NOMO-1 (cell line): ENCODE data around the gene JAM3.

ENCODE experiments used
- DNase-seq, 2 experiments: peaks; one replicate each; lab custom pipeline; 2025; ENCODE audit not compliant: unreplicated experiment in 2 of 2; lab: John Stamatoyannopoulos, UW

JAM3 gene

DNA sequence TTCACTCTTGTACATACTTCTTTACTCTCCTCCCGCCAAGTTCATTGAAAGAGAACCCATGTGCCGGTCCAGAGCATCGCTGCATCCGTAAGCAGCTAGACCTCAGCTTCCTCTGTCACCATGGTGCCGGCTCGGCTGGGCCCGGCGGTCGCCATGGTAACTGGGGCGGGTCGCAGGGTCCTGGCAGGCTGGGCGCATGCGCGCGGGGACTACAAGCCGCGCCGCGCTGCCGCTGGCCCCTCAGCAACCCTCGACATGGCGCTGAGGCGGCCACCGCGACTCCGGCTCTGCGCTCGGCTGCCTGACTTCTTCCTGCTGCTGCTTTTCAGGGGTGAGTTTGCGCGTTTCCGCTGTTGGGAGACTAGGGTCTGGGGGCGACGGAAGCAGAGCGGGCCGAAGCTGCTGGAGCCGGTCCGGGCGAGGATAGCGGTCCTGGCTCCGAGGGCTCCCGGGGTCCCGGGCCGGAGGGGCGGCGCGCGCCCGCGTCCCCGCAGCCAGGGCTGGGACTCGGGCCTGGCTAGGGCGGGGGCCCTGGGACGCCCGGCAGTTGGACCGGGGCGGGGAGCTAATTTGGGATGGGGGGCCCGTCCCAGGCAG, at the start of gene JAM3:
JAM3 (plus strand) TSS at position 244 of the 597 bp plus-strand sequence; CDS start at position 256, 12 bp downstream.
- DNase-seq = no peak

DNA sequence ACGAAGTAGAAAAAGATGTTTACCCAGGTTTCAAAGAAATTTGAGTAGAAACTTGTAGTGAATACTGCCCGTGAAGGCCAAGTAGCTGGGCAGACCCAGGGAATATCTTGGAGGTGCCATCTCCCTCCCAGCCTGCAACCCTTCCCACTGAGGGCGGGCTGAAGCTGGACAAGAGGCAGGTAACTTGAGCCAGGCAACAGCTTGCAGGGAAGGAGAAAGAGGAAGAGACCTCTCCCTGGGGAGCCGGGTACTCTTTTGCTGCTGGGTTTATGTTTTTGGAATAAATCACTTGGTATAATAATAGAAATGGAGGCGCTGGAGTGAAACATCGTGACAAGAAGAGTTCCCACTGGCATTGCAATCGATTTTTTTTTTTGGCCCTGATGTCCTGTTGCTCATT, 49.4 kb upstream of the JAM3 start:
- DNase-seq = no peak

DNA sequence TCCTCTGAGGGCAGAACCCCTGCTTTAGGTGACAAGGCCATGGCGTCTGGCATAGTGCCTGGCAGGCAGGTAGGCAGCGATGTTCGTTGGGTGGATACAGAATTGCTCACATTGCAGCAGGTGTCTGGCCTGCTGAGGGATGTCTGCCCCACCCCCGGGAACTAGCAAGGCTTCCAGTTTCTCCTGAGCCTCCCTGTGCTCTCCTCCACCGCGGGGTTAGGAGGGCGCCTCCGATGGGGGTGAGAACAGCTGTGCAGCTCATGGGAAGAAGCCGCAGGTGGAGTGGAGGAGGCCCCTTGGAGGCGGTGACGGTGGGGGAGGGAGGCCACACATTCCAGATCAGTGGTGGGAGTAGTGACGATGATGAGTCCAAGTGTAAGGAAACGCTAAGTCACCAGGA, 48.3 kb upstream of the JAM3 start:
- no peak for DNase-seq

DNA sequence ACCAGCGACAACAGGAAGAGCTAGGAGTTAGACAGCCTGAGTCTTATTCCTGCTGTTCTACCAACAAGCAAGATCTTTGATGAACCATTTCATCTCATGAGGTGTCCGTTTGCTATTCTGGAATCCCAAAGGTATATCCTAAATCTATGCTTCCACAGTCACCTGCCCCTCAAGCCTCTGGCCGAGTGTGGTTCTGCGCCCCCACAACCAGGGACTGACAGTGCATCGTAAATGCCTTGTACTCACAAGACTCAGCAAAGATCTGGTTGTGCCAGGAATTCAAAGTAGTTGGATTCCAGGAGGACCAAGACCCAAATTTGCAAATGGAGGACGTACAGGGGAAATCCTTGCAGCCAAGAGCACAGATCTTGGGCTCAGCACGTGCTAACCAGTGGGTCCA, 47.5 kb upstream of the JAM3 start:
- no peak for DNase-seq

DNA sequence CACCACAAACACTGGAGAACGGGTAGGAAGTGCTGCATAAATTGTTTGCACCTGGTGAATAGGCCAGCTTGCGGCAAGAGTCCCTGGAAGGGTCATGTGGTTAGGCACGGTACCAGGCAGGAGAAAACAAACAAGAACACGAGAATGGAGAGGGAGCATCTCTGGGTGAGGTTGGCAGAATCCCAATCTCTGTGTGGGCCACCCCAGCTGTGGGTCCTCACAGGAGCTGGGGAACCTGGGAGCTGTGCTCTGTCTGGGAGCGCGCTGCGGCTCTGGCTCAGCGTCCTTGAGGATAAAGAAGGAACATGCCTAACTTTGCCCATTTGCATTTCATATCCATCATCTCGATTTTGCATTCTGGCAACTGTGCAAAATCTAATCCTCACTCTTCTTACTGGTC, 46.1 kb upstream of the JAM3 start:
- DNase-seq = no peak

DNA sequence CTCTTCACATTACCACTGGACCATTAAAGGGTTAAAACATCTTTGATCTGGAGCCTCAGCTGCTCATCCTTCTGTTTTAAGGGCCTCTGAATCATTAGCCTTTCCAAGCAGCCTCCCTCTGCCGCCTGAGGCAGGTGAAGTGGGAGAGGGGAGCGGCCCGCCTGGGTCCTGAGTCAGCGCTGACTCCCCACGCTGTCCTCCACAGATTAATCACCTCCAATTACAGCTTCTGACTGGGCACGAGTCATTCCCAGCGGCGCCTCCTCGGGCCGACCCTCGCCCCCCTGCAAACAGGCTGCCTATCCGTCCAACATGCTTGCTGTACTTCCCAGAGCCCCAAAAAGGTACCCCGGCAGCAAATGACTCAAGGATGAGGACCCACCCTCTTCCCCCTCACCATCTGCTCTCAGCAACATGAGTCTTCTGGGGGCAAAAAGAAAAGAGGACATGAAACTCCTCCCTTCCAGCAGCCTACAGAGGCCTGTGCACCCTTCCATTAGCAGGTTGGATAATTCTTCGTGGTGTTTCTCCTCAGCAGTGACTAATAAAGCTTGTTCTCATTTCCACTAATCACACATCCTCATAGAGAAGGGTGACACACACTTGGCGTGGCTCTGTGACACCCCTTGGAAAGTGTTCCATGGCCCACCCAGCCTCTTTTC, 44.3 kb upstream of the JAM3 start:
- no peak for DNase-seq

DNA sequence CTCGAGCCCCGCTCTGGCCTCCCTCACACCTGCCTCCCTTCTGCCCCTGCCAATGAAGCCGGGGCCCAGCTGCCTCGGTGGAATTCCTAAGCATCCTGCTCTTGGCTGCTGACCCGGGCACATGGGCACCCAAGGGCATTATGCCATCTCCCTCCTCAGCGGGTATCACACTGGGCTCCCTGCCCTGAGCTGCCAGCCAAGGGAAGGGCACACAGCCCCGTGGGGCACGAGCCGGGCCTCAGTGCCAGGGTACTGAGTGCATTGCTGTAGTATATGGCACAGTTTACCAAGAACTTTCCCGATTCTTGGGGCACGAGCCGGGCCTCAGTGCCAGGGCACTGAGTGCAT, 43.8 kb upstream of the JAM3 start:
- DNase-seq = no peak

DNA sequence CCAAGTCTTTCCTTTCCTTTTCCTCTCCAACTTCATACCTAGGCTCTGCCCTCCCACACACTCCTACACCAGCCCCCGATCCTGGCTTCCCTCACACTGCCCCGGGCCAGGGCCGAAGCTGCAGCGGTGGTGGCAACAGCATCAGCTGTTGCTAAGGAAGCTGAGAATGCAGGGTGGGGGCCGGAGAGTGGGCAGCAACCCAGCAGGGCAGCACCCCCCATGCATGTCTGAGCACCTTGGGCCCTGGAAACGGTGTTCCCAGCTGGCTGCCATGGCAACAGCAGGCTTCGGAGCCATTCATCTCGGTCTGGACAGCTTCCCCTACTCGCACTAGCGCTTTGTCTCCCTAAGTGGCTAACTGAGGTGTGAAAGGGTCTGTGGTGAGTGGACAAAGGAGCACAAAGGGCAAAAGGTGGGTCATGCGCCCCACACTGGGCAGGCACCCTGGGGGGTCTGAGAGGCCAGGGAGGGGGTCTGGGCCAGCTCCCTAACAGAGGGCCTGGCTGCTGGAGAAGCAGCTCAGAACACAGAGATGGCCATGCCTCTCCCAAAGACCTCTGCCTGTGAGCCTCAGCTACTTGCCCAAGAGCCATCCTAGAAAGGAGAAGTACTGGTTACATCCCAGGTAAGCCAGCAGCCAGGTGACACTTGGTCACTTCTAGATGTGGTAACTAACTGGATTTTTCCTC, 42.1 kb upstream of the JAM3 start:
- no peak for DNase-seq

DNA sequence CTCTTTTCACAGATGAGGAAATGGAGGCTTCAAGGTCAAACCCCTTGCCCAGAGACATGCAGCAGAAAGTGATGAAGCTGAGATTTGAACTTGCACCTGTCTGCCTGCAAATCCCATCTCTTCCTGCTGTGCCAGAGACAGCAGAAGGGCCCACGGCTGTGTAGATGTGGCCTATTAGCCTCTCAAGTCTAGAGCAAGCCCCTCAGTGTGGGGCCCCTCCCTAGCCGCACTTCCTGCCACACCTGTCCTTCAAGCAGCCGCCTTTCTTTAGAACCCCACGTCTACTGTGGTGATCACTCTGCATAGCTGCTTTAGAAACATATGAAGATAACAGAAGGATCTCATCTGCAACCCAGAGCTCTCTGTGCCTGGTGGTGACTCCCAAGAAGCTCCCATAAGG, 41.2 kb upstream of the JAM3 start:
- DNase-seq = no peak

DNA sequence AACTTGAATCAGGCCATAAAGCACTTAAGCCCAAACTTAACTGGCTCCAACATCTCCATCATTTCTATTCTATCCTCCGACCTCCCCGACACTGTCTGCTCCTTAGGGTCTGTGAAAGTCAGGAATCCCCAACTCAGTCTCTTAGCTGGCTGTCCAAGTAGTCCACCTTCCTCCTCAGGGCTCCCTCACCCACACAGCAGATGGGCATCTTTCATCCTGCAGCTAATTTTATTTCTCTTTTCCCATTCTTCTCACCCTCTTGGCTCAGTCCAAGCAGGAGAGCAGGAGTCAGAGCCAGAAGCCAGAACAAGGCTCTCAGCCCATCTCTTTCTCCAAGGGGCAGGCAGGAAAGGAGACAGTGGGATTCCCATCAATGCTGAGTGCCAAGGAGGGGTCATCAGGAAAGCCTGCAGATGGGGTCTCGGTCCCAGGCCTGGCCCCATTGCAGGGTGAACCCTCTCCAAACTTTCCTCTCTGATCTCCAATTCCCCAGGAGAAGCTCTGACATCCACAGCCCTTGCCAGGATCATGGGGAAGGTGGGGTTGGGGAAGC, 40.4 kb upstream of the JAM3 start:
- DNase-seq = no peak

DNA sequence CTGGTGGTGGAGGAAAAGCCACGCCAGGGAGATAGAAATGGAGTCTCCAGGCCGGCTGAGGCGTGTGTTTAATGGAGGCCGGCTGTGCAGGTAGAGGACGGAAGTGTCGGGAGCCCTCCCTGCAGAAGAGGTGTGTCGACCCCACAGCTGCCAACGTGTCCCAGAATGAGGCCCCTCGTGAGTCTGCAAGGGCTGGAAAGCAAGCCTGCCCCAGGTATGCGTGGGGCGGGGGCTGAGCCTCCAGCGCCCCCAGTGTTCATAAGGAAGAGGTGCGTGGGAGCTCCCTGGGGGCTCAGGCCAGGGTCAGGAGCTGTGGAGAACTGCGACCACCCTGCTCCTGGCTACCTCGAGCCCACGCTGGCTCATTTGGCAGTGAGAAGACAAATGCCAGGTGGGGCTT, 38.0 kb upstream of the JAM3 start:
- no peak for DNase-seq

DNA sequence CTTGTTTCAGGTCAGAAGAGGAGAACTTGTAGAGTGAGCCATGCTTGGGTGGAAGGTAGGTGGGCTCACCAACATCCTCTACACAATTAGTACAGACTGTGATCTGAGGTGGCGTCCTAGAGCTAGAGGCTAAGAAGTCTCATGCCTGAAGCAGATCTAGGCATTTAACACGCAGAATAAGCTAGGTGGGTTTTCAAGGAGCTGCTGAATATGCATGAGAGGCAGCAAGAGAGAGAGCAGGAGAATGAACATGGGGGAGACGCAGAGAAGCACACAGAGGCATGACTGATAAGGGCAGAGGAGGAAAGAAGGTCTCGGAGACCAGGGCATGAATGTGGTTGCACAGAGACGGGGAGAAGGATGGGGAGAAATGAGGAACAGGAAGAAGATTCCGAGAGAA, 36.8 kb upstream of the JAM3 start:
- no peak for DNase-seq

DNA sequence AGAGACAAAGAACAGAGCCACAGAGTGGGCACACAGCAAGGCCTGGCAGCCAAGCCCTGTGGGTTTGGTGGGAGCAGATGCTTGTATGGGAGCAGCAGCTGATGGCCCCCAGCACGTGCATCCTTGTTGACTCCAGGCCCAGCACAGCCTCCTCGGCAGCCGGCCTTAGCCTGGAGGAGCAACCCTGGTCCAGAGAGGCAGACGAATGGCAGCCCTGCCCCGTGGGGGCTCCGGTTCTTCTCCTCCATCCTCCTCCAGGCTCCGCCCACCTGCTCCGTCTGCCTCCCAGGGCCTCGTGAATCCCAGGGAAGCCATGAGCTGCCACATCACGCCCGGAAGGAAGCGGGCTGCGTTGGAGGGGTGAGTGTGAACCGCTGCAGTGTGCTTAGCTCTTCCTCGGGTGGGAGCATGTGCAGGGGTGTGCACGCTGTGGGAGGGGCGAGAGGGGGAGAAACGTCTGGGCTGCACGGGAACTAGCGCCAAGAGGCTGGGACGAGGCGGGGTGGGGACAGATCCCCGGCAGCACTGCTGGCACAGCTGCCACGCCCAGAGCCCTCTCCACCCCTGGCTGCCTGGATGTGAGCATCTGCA, 36.3 kb upstream of the JAM3 start:
- no peak for DNase-seq

DNA sequence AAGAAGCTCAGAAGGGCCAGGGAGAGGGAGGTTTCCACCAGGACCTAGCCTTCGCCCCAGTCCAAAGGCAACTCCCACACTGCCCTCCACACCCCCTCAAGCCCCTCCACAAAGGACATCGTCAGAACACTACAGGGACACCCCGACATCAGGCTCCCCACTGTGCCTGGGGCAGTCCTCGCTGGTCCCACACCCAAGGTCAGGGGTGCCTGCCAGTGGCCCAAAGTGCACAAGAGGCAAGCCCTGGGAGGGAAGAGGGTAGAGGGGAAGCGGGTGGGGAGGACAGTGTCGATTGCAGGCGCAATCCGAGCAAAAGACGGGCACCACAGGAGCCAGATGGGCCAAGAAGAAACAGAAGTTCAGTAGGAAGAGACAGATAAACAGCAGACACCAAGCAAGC, 35.6 kb upstream of the JAM3 start:
- DNase-seq = no peak

DNA sequence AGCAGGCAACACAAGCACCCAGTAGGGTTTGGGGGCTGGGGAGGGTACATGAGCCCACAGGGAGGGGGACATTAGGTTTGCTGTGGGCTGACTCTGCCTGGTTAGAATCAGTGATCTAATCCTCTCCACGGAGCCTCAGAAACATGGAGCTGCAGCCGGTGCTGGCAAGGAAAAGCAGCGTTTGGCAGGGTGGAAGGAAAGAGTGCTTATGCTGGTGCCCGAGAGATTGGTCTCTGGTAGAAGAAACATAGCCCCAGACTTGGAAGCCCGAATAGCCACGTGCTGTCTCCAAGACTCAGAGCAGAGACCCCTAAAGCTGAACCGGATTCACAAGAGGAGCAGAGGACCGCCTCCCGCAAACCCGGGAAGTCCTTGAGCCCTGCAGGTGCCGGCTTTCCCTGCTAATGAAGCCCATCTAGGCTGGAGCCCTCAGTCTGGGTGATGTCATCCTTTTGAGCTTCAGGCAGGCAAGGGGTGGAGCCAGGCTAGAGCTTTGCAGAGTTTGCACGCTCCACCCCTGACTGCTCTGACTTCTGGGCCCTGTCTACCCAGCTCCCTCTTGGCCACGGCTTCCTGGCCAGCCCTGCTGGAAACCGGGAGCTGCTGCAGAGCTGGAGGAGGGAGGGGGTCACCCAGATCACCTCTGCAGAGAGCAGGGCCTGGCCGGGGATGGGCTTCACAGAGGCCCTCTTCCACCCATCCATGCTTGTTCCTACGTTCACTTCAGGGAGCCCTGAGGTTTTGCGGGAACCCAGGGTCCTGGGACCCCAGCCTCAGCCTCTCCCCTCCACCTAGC, 35.0 kb upstream of the JAM3 start:
- DNase-seq = no peak

DNA sequence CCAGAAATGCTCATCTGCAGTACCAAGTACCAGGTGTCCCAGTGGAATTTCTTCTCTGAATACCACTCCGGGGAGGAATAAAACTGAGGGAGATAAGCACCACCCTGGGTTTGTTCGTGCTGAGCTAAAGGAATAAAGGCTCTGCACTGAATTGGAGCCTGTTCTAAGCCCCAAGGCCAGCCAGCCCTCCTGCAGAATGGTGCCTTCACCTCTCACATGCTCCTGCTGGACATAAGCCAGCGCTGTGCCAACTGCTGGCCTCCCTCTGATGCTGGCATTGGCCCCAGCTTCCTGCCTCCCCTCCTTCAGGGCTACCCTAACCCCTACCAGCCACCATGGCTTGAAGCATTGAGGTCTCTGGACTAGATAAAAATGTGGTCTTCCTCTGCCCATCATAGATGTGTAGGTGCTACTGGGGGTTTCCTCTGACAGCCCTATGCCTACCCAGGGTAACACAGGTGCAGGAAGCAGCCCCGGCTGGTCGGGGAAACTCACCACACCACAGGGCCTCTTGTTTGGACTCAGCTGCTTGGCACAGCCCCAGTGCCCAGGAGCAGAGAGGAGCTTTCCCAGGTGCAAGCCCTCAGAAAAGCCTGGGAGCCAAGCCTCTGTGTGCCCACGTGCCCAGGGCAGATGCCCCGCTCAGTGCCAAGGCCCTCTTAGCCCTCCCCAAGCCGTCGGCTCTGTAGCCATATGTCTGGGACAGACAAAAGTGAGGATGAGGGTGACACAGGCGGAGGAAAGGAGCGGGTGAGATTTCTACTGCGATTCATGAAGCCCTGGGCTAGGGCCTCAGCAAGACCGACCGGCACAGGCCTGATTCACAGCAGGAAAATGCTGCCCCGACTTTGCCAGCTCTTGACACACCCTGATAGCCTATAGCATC, 34.1 kb upstream of the JAM3 start:
- DNase-seq = no peak

DNA sequence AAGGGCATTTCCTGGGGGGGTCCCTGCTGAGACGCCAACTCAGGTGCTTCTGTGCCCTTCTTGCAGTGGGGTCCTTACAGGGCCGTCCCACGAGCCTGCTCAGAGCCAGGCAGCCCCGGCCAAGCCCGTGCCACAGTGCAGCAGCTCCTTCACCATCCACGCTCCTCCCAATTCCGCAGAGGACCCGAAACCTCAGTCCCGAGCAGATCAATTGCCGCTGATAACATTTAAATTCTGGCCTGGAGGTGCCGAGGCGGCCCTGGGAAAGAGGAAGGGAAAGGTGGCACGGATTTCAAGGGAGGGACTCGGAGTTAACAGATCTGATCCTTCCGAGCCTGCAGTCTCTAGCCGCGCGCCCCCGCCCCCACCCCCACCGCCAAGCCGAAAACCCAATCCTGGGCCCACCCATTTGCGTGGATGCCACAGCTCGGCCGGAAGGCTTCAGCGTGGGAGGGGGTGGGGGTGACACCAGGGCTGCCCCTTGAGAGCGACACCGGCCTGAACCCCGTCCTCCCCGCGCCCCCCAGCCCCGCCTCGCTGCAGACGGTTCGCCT, 32.3 kb upstream of the JAM3 start:
- DNase-seq = no peak

DNA sequence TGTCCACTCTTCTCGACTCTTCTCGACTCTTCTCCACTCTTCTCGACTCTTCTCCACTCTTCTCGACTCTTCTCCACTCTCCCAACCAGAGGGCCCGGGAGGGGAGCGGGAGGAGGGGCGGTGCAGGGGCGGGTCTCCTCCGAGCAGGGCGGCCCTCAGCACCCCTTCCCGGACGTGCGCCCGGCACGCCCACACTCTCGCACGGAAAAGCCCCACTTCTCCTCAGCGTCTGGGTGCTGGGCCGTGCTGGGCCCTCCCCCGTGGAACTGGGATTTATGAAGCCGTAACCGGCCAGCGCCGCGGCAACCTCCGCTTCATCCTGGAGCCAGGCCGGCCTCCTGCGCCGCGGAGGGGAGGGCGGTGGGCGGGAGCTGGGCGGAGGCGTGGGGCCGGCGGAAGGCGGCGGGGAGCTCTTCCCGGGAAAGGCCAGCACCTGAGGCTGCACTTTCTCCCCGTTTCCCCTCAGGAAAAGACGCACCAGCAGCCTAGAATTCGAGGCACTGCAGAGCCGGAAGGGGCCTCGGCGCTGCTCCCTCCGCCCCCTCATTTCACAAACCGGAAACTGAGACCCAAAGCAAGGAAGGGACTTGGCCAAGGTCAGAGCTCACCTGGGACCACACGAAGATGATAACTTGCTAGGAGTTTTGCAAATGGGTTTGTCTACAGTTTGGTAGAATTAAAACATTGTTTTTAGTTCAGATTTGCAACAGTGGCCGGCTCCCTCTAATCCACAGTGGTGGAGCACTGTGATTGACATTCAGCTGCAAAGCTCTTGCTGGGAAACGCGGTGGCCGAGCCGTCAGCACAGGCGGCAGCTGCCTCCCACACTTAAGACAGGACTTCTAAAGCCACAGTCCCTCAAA, 31.6 kb upstream of the JAM3 start:
- DNase-seq = peak in 1 of 2 experiments; percentile 21
